PC-9 (cell line): ENCODE data around the gene PTPMT1. TPM values are rescaled to one million over a fixed set of nuclear protein-coding genes. Genes with fewer than 3 reads are reported as not detected.
"Not testable (repeated sequence)": the region's sequence is repeated elsewhere in the genome, so short reads cannot be mapped to it uniquely, and the experiment has no call there.

Experiments used
- BruUV-seq: library from RNA; stranded (reverse); fragments of 400-500 nt; replicated peaks from 2 replicates; lab custom pipeline; 2021; lab: Mats Ljungman, UMichigan
- CTCF ChIA-PET: fragments of 300-600 bp; sonication (Branson Sonifier 250); formaldehyde crosslinking; loops from one replicate; lab custom pipeline; 2022; ENCODE audit warnings: antibody characterized with exemption; lab: Charles Lee
- POLR2A ChIA-PET: fragments of 300-600 bp; sonication (Branson Sonifier 250); formaldehyde crosslinking; loops from one replicate; lab custom pipeline; 2022; ENCODE audit warnings: antibody characterized with exemption; ENCODE audit not compliant: unreplicated experiment; lab: Charles Lee
- DNase-seq, 2 experiments: peaks; one replicate each; pipeline versions ENCODE4 v3.0.0 to v3.0.0-alpha.2; 2015 to 2022; ENCODE audit warnings: mixed read lengths in 1 of 2
- H2AFZ ChIP-seq: fragments of 200-600 bp; sonication (generic); 2 replicates; pipeline ENCODE4 v1.8.1; 2017; ENCODE audit warnings: antibody characterized with exemption
- H3F3A ChIP-seq: fragments of 200-600 bp; sonication (generic); 2 replicates; pipeline ENCODE4 v1.8.1; 2017; ENCODE audit warnings: antibody characterized with exemption, mild to moderate bottlenecking, low read depth; ENCODE audit not compliant: insufficient read depth
- H3K27ac ChIP-seq: fragments of 200-600 bp; sonication (generic); 2 replicates; pipeline ENCODE4 v1.6.1; 2016; ENCODE audit warnings: mixed run types
- H3K27me3 ChIP-seq: fragments of 200-600 bp; sonication (generic); 2 replicates; pipeline ENCODE4 v1.6.1; 2016; ENCODE audit warnings: low read depth, mixed run types; ENCODE audit not compliant: insufficient read depth
- H3K36me3 ChIP-seq: fragments of 200-600 bp; sonication (generic); 2 replicates; pipeline ENCODE4 v1.6.1; 2016; ENCODE audit warnings: low read depth, mixed run types
- H3K4me1 ChIP-seq: fragments of 200-600 bp; sonication (generic); replicated peaks from 2 replicates; pipeline ENCODE4 v1.6.1; 2016; ENCODE audit warnings: mixed run types; ENCODE audit not compliant: insufficient read depth
- H3K4me2 ChIP-seq: fragments of 200-600 bp; sonication (generic); 2 replicates; pipeline ENCODE4 v1.6.1; 2017; ENCODE audit warnings: mixed run types
- H3K4me3 ChIP-seq: fragments of 200-600 bp; sonication (generic); 2 replicates; pipeline ENCODE4 v1.6.1; 2016; ENCODE audit warnings: mixed run types
- H3K79me2 ChIP-seq: fragments of 200-600 bp; sonication (generic); 2 replicates; pipeline ENCODE4 v1.6.1; 2017; ENCODE audit warnings: low read depth, mixed run types
- H3K9me2 ChIP-seq: fragments of 200-600 bp; sonication (generic); 2 replicates; pipeline ENCODE4 v1.8.1; 2017; ENCODE audit warnings: mild to moderate bottlenecking; ENCODE audit not compliant: insufficient read depth
- H3K9me3 ChIP-seq: fragments of 200-600 bp; sonication (generic); 2 replicates; pipeline ENCODE4 v1.8.1; 2016; ENCODE audit warnings: low read depth; ENCODE audit not compliant: insufficient read depth
- H4K20me1 ChIP-seq: fragments of 200-600 bp; sonication (generic); 2 replicates; pipeline ENCODE4 v1.8.1; 2017; ENCODE audit not compliant: insufficient read depth
- EZH2 ChIP-seq: fragments of 200-600 bp; sonication (generic); IDR thresholded peaks from 2 replicates; pipeline ENCODE4 v1.8.0; 2017; ENCODE audit warnings: antibody characterized with exemption, low read depth
- intact Hi-C: fragments of 100-400 bp; cut with micrococcal nuclease; formaldehyde crosslinking; loops from one replicate; pipeline ENCODE4 v1.10.0; 2022; ENCODE audit not compliant: unreplicated experiment
- total RNA-seq: library from RNA; stranded (reverse); gene quantifications from 2 replicates; pipeline ENCODE4 v1.2.3, GENCODE V29; 2021
- TF ChIP-seq, protein P1 (sequence below): fragments of 200-600 bp; sonication (generic); conservative IDR thresholded peaks from 2 replicates; pipeline ENCODE4 v1.6.1; 2017; ENCODE audit warnings: mixed run types, antibody characterized with exemption, mild to moderate bottlenecking, moderate library complexity

The PTPMT1 gene
- total RNA-seq, 1 experiment from 2014 or later = 79.0 TPM

DNA sequence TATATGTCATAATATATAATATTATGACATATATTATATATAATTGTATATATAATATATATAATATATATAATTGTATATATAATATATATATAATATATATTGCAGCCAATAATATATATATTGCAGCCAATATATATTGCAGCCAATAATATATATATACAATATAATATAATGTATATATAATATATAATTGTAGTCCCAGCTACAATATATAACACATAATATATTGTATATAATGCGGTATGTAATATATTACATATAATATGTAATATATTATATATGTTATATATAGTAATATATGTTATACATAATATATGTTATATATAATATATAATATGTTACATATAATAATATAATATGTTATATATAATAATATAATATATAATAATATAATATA lies 6.7 kb upstream of the PTPMT1 start:
- no peak overlapping the region for H3K4me3 ChIP-seq
- TF ChIP-seq, protein P1, sequence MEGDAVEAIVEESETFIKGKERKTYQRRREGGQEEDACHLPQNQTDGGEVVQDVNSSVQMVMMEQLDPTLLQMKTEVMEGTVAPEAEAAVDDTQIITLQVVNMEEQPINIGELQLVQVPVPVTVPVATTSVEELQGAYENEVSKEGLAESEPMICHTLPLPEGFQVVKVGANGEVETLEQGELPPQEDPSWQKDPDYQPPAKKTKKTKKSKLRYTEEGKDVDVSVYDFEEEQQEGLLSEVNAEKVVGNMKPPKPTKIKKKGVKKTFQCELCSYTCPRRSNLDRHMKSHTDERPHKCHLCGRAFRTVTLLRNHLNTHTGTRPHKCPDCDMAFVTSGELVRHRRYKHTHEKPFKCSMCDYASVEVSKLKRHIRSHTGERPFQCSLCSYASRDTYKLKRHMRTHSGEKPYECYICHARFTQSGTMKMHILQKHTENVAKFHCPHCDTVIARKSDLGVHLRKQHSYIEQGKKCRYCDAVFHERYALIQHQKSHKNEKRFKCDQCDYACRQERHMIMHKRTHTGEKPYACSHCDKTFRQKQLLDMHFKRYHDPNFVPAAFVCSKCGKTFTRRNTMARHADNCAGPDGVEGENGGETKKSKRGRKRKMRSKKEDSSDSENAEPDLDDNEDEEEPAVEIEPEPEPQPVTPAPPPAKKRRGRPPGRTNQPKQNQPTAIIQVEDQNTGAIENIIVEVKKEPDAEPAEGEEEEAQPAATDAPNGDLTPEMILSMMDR = no peak
- no peak for TF ChIP-seq EZH2
- H3K9me3 ChIP-seq = no peaks in the 10 kb centered on the region
- POLR2A ChIA-PET = no interaction called here
- no peak overlapping the region for H3K4me2 ChIP-seq
- BruUV-seq = no TSS peak
- H3K4me1 ChIP-seq = peaks cover 9% of the 10 kb centered on the region
- no peak for DNase-seq
- no peak overlapping the region for H2AFZ ChIP-seq
- H3K79me2 ChIP-seq = peaks cover 6% of the 10 kb centered on the region; the same call in 1 of the 2 replicates
- H3K9me2 ChIP-seq = no peaks in the 10 kb centered on the region
- H3K27ac ChIP-seq = no peak overlapping the region
- H3F3A ChIP-seq = peaks cover 32% of the 10 kb centered on the region
- no peaks in the 10 kb centered on the region for H4K20me1 ChIP-seq
- H3K27me3 ChIP-seq = no peaks in the 10 kb centered on the region
- H3K36me3 ChIP-seq = no peaks in the 10 kb centered on the region
- intact Hi-C loops = no loop called here
- CTCF ChIA-PET = no interaction called here

DNA sequence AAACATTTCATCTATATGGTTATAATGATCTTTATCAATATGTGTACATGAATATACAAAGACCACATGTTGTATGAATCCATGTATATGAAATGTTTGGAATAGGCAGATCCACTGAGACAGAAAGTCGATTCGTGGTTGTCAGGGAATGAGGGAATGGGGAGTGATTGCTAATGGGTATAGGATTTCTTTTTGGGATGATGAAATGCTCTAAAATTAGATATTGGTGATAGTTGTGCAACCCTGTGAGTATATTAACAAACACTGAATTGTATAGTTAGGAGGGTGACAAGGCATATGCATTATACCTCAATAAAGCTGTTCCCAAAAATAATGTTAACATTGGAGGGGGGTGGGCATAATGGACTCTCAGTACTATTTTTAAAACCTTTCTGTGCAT lies 5.0 kb upstream of the PTPMT1 start:
- H3K9me2 ChIP-seq = no peaks in the 10 kb centered on the region
- H3K9me3 ChIP-seq = no peaks in the 10 kb centered on the region
- no peaks in the 10 kb centered on the region for H3K27me3 ChIP-seq
- peaks cover 27% of the 10 kb centered on the region for H3F3A ChIP-seq
- POLR2A ChIA-PET = no interaction called here
- no peak overlapping the region for H3K4me3 ChIP-seq
- no peaks in the 10 kb centered on the region for H4K20me1 ChIP-seq
- H2AFZ ChIP-seq = no peak overlapping the region
- H3K36me3 ChIP-seq = no peaks in the 10 kb centered on the region
- CTCF ChIA-PET = interaction anchor here (0.7 kb wide), 1 partner anchor 1147 kb away, joined by 6 read pairs; no protein-coding TSS in a partner anchor
- H3K4me1 ChIP-seq = peaks cover 8% of the 10 kb centered on the region
- peak overlapping the region; percentile 18 for H3K4me2 ChIP-seq
- intact Hi-C loops = no loop called here
- peak overlapping the region; percentile 28 for H3K27ac ChIP-seq
- DNase-seq = no peak
- H3K79me2 ChIP-seq = peaks cover 11% of the 10 kb centered on the region
- no TSS peak for BruUV-seq
- TF ChIP-seq, protein P1 = no peak
- TF ChIP-seq EZH2 = no peak

DNA sequence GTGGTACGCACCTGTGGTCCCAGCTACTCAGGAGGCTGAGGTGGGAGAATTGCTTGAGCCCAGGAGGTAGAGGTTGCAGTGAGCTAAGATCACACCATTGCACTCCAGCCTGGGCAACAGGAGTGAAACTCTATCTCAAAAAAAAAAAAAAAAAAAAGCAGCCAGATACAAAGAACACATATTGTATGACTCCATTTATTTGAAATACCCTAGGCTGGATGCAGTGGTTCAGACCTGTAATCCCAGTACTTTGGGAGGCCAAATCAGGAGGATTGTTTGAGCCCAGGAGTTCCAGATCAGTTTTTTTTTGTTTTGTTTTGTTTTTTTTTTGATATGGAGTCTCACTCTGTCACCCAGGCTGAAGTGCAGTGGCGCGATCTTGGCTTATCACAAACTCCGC lies 3.0 kb upstream of the PTPMT1 start:
- DNase-seq, H3K27me3 ChIP-seq, BruUV-seq, H3K27ac ChIP-seq, H2AFZ ChIP-seq, H3K4me2 ChIP-seq, H3K4me3 ChIP-seq, H4K20me1 ChIP-seq, CTCF ChIA-PET, H3K36me3 ChIP-seq, H3K9me3 ChIP-seq, H3K9me2 ChIP-seq, POLR2A ChIA-PET, intact Hi-C loops: not testable (repeated sequence)
- peaks cover 30% of the 10 kb centered on the region for H3K79me2 ChIP-seq
- peaks cover 27% of the 10 kb centered on the region for H3F3A ChIP-seq
- H3K4me1 ChIP-seq = peaks cover 17% of the 10 kb centered on the region

DNA sequence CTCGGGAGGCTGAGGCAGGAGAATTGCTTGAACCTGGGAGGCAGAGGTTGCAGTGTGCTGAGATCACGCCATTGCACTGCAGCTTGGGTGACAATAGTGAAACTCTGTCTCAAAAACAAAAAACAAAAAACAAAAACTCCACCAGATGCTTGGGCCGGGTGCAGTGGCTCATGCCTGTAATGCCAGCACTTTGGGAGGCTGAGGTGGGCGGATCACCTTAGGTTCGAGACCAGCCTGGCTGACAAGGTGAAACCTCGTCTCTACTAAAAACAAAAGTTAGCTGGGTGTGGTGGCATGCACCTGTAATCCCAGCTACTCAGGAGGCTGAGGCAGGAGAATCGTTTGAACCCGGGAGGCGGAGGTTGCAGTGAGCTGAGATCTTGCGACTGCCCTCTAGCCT lies 1.0 kb upstream of the PTPMT1 start:
- Histone ChIP-seq H3K4me3 (0 out of 2 replicates have a peak overlapping the region, but pooled peaks have one; percentile 19), H3K79me2 (peaks cover 46% of the 10 kb centered on the region), H3K4me1 (peaks cover 17% of the 10 kb centered on the region), H3F3A (peaks cover 27% of the 10 kb centered on the region), H3K4me2 (peak overlapping the region; percentile 93)
- H3K9me2 ChIP-seq, H2AFZ ChIP-seq, H3K9me3 ChIP-seq, DNase-seq, H4K20me1 ChIP-seq, H3K36me3 ChIP-seq, H3K27me3 ChIP-seq, H3K27ac ChIP-seq: not testable (repeated sequence)
- POLR2A ChIA-PET = interaction anchor here (0.7 kb wide), 1 partner anchor 151 kb away, joined by 3 read pairs; the partner anchor contains the start of gene AGBL2
- TSS peak; percentile 32 for BruUV-seq
- intact Hi-C loops = loop anchor here (1.0 kb wide), 1 partner anchor 11 kb away; the partner anchor contains the start of gene CELF1
- CTCF ChIA-PET = interaction anchor here (0.6 kb wide), 1 partner anchor 93 kb away, joined by 9 read pairs; no protein-coding TSS in a partner anchor
